H7 (cell line): ENCODE results near the gene TCF12. TPM values are rescaled to one million over a fixed set of nuclear protein-coding genes. Genes with fewer than 3 reads are reported as not detected.

Experiments
- DNase-seq: peaks from one replicate; pipeline ENCODE4 v3.0.0; 2012
- H3K27me3 ChIP-seq: 2 replicates; pipeline ENCODE4 v1.6.0; 2011; ENCODE audit warnings: mild to moderate bottlenecking, low read length; ENCODE audit not compliant: control insufficient read depth, insufficient read depth
- H3K36me3 ChIP-seq: replicated peaks from 2 replicates; pipeline ENCODE4 v1.5.1; 2011; ENCODE audit warnings: low read length; ENCODE audit not compliant: control insufficient read depth, insufficient read depth
- H3K4me3 ChIP-seq: 2 replicates; pipeline ENCODE4 v1.5.1; 2011; ENCODE audit warnings: low read depth, mild to moderate bottlenecking, control low read depth, low read length, moderate library complexity; ENCODE audit not compliant: insufficient read depth
- total RNA-seq: library from RNA; depleted of rRNA; stranded (reverse); fragments of >200 nt; shearing (Covaris generic); gene quantifications from 2 replicates; pipeline ENCODE4 v1.2.3, GENCODE V29; 2014

The TCF12 gene
- total RNA-seq, 1 experiment from 2014 or later = 54.5 TPM

- Histone ChIP-seq H3K36me3 (no peaks in the 10 kb centered on the region), H3K27me3 (no peaks in the 10 kb centered on the region), H3K4me3 (no peak overlapping the region)
- no peak for DNase-seq
Observed at GRCh38 chr15:57183614-57184344, 265.3 kb downstream of the TCF12 start.

GRCh38 chr15:57184502-57184901 is 266.1 kb downstream of the TCF12 start:
- H3K4me3 ChIP-seq = no peak overlapping the region
- no peaks in the 10 kb centered on the region for H3K27me3 ChIP-seq
- H3K36me3 ChIP-seq = no peaks in the 10 kb centered on the region
- DNase-seq = no peak

- no peaks in the 10 kb centered on the region for H3K36me3 ChIP-seq
- H3K27me3 ChIP-seq = no peaks in the 10 kb centered on the region
- no peak for DNase-seq
- H3K4me3 ChIP-seq = no peak overlapping the region
Observed at GRCh38 chr15:57185507-57186074, 267.1 kb downstream of the TCF12 start.

- no peaks in the 10 kb centered on the region for H3K36me3 ChIP-seq
- no peaks in the 10 kb centered on the region for H3K27me3 ChIP-seq
- H3K4me3 ChIP-seq = no peak overlapping the region
- DNase-seq = no peak
Observed at GRCh38 chr15:57189466-57189865, 271.0 kb downstream of the TCF12 start.

- Histone ChIP-seq H3K27me3 (no peaks in the 10 kb centered on the region), H3K4me3 (no peak overlapping the region), H3K36me3 (no peaks in the 10 kb centered on the region)
- no peak for DNase-seq
Observed at GRCh38 chr15:57190208-57190607, 271.8 kb downstream of the TCF12 start.

- Histone ChIP-seq H3K27me3 (no peaks in the 10 kb centered on the region), H3K4me3 (no peak overlapping the region), H3K36me3 (no peaks in the 10 kb centered on the region)
- no peak for DNase-seq
Observed at GRCh38 chr15:57193161-57193560, 274.7 kb downstream of the TCF12 start.

- no peaks in the 10 kb centered on the region for H3K27me3 ChIP-seq
- no peak overlapping the region for H3K4me3 ChIP-seq
- no peak for DNase-seq
- H3K36me3 ChIP-seq = no peaks in the 10 kb centered on the region
Observed at GRCh38 chr15:57195326-57195725, 276.9 kb downstream of the TCF12 start.

GRCh38 chr15:57196865-57197264 is 278.4 kb downstream of the TCF12 start:
- DNase-seq = no peak
- Histone ChIP-seq H3K27me3 (no peaks in the 10 kb centered on the region), H3K36me3 (no peaks in the 10 kb centered on the region), H3K4me3 (no peak overlapping the region)

- no peak for DNase-seq
- Histone ChIP-seq H3K27me3 (no peaks in the 10 kb centered on the region), H3K4me3 (no peak overlapping the region), H3K36me3 (no peaks in the 10 kb centered on the region)
Observed at GRCh38 chr15:57198131-57198530, 279.7 kb downstream of the TCF12 start.

GRCh38 chr15:57198654-57199291 is 280.3 kb downstream of the TCF12 start:
- H3K27me3 ChIP-seq = no peaks in the 10 kb centered on the region
- DNase-seq = peak; percentile 21
- no peak overlapping the region for H3K4me3 ChIP-seq
- H3K36me3 ChIP-seq = no peaks in the 10 kb centered on the region

GRCh38 chr15:57201578-57201977 is 283.1 kb downstream of the TCF12 start:
- DNase-seq = no peak
- Histone ChIP-seq H3K4me3 (no peak overlapping the region), H3K36me3 (no peaks in the 10 kb centered on the region), H3K27me3 (no peaks in the 10 kb centered on the region)

- H3K4me3 ChIP-seq = no peak overlapping the region
- no peaks in the 10 kb centered on the region for H3K27me3 ChIP-seq
- no peaks in the 10 kb centered on the region for H3K36me3 ChIP-seq
- DNase-seq = no peak
Observed at GRCh38 chr15:57203906-57204305, 285.5 kb downstream of the TCF12 start.

GRCh38 chr15:57205027-57205855 is 286.8 kb downstream of the TCF12 start:
- Histone ChIP-seq H3K4me3 (no peak overlapping the region), H3K27me3 (no peaks in the 10 kb centered on the region), H3K36me3 (no peaks in the 10 kb centered on the region)
- DNase-seq = no peak

- Histone ChIP-seq H3K36me3 (no peaks in the 10 kb centered on the region), H3K27me3 (no peaks in the 10 kb centered on the region), H3K4me3 (no peak overlapping the region)
- no peak for DNase-seq
Observed at GRCh38 chr15:57205996-57206395, 287.6 kb downstream of the TCF12 start.
